Right ventricle myocardium inferior (tissue), 1 donor: Measurements from ENCODE around the gene TREML1. TPM values are rescaled to one million over a fixed set of nuclear protein-coding genes. Genes with fewer than 3 reads are reported as not detected.
"Not testable (repeated sequence)": the region's sequence is repeated elsewhere in the genome, so short reads cannot be mapped to it uniquely, and the experiment has no call there.

ENCODE experiments used
- ATAC-seq: fragments of 200-7000 bp; cut with Tn5 transposase; one replicate; pipeline ENCODE4 v1.9.1; 2020; ENCODE audit warnings: mild to moderate bottlenecking, moderate library complexity
- DNase-seq: peaks from one replicate; pipeline ENCODE4 v3.0.0; 2021; ENCODE audit errors: missing footprints
- intact Hi-C: fragments of 100-400 bp; cut with DNase I; formaldehyde crosslinking; loops from one replicate; pipeline ENCODE4 v1.11.0; 2022
- long read RNA-seq: library from polyadenylated mRNA; unstranded; transcript quantifications from one replicate; pipeline ENCODE4 v2.0.0, GENCODE V29; 2021
- total RNA-seq: library from RNA; stranded (reverse); fragmentation: NEBNext Ultra II Directional; extraction: Animal tissue kit (Norgen Biotek cat#: 25700); gene quantifications from one replicate; pipeline ENCODE4 v1.2.1, GENCODE V29; 2021
- donor health status: DM: no; HTN: yes; CAD: no; lungs with severe emphysema.

The TREML1 gene, protein sequence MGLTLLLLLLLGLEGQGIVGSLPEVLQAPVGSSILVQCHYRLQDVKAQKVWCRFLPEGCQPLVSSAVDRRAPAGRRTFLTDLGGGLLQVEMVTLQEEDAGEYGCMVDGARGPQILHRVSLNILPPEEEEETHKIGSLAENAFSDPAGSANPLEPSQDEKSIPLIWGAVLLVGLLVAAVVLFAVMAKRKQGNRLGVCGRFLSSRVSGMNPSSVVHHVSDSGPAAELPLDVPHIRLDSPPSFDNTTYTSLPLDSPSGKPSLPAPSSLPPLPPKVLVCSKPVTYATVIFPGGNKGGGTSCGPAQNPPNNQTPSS
- total RNA-seq = not detected
- long read RNA-seq = 0 reads

DNA sequence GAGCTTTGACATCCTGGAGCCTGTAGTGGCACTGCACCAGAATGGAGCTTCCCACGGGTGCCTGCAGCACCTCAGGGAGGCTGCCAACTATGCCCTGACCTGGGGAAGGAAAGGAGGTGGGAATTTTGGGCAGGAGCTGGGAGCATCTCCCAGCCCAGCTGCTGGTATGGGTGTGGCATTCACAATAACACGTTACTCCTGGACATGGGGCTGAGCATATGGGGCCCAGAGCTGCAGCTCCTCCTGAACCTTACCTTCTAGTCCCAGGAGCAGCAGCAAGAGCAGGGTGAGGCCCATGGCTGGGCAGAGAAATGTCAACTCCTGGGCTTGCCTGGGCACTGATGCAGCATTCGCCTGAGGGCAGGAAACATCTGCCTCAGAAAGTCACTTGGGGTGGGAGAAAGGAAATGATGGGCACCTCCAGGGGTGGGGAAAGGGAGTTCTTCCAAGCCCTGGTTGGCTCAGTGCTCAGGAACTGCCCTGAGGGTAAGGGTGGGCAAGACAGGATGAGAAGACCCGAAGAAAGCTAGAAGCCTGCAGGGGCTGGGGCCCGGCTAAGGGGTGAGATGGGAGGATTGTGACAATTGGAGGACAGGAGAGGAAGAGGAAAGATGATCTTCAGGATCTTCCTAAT, at the start of gene TREML1:
TREML1 (minus strand) TSS at position 356 of the 634 bp plus-strand sequence; CDS start at position 297, 59 bp downstream.
- intact Hi-C loops = no loop called here
- no peak for DNase-seq
- ATAC-seq = no peak

DNA sequence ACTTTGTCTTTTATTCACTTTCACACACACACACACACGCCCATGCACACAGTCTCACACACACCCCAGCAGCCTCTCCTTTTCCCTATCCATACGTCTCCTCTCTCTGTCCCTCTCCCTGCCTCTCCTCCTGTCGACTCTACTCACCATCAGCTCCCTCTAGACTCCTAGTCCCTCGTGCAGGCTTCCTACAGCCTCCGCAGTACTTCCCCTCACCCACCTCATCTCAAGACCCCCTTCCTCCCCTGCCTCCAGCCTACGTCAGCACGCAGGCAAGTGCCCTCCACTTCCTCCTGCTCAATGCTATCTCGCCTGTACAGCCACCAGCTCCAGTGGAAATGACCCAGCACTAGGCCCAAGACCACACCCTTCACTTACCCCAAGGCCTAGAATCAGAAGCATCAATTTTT, 47.6 kb upstream of the TREML1 start:
- intact Hi-C loops = no loop called here
- DNase-seq (no peak), ATAC-seq (no peak)

DNA sequence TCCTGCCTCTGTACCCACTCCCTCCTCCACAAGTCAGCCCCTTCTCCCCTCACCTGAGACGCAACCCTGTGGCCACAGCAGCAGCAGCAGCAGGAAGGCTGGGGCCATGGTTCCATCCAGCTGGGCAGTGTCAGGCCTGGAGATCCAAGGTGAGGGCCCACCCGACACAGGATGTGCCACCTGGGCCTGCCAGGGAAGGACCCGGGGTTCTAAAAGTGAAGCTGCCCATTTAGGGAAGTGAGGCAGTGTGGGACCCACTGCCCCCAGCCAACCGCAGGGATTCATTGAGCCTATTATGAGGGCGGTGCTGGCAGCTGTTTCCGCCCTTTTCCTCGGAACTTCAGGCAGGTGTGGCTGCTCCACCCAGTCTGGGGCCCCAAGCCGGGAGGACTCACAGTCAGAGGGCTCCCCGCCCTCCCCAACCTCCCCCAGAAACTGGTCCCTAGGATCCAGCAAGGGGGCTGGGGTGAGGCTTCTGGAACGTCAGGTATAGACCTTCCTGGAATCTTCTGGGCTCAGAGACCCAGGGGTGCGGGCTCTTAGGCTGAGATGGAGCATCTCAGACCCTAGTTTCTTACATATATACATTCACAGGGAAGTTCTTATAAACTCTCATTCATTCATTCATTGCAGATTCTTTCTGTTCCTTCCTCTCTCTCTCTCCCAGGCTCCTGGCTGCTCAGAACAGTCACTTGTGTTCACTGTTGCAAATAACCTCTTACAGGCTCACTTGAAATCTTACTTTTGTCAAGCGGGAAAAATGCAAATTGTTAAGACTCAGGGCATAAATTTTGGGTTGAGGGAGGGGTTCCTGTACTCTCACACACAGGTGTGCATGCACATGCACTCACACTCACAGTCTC, 47.0 kb upstream of the TREML1 start, which contains the start of gene TREML2:
TREML2 (minus strand) TSS at position 249 of the 863 bp plus-strand sequence; CDS start at position 108, 141 bp downstream.
- ATAC-seq (no peak), DNase-seq (peak; percentile 77)
- intact Hi-C loops = no loop called here

DNA sequence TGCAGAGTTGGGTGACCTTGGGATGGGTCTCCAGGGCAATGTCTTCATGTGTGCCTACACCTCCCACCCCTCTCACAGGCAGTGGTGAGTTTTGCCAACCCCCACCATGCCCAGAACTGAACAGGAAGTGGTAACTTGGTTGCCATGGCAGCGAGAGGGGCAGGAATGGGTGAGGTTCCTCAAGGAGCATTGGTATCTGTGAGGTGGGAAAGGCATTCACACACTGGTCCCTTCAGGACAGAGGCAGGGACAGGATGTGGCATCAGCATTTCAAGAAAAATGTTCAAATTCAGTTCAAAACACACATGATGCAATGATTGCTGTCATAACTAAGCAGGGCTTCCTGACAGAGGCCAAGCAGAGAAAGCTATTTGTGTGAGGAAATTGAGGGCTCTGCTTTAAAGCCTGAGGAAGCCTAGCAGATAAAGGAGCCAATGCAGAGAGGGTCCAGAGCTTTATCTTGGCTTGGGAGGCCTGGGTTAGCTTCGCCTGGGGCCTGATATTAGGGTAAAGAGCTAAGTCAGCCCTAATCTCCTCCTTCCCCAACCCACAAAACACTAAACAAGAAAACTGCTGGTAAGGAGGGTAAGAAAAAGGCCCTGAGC, 46.3 kb upstream of the TREML1 start:
- peak; percentile 65 for ATAC-seq
- DNase-seq = peak; percentile 85
- intact Hi-C loops = no loop called here

DNA sequence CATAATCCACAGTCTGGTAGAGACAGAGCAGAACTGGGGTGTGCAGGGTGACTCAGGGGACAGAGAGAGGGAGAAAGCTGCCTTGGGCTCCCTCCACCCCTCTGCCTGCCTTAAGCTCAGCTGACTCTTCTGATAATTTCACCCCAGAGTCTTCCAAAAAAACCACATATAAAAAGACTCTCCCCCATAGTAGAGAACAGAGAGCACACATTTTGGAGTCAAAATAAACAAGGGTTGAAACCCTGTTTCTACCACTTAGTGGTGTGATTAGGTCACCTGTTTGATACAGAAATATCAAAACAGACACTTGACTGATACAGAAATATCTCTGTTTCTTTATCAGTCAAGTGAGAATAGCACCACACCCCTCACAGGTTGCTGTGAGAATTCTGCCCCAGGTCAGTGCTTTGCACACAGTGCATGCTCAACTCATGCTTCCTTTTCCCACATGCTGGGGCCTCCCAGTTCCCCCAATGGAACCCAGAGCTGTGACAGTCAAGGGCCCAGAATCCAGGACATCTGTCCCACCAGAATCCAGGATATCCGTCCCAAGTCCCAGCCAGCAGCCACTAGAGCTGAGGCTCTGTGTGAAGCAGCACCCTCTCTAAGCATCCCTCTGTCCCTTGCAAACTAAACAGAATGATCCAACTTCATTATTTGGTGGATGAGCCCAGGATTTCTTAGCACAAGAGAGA, 45.6 kb upstream of the TREML1 start:
- no peak for ATAC-seq

DNA sequence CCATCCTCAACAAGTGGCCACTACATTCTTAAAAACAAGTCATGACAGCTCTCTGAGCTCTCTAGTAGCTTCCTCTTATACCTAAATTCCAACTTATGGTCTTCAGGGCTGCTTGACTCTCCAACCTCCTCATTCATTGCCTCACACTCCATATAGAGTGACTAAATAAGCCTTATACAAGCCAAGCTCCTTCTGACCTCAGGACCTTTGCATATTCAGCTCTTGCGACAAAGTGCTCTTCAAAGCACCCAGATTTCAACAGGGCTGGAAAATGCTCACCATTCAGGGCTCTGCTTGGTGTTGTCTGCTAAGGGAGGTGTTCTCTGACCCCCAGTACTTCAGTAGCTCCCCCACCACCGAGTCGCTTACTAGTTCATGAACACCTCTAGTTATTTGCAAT, 43.1 kb upstream of the TREML1 start:
- no peak for DNase-seq
- ATAC-seq = no peak
- intact Hi-C loops = no loop called here

More for the DNA sequence above, 45.6 kb upstream of the TREML1 start:
- intact Hi-C loops = no loop called here
- DNase-seq = no peak

DNA sequence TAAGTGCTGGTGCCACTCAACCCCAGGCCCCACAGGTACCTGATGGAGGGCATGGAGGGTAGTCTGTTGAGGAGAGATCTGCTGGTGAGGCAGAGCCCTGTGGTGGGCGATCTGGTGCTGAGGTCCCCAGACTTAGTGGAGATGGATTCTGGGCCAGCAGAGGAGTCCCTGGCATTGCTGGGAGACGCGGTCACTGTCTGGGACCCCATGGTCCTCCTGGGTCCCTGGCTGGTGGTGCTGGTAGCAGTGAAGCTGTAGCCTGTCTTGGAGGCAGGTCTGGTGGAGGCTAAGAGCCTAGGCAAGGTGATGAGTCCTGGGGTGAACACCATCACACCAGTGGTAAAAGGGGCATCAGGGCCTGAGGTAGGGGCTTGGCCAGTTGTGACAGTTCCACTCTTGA, 40.2 kb upstream of the TREML1 start:
- ATAC-seq (no peak), DNase-seq (no peak)
- intact Hi-C loops = loop anchor here (5.0 kb wide), 1 partner anchor 123 kb away; no protein-coding TSS in a partner anchor

DNA sequence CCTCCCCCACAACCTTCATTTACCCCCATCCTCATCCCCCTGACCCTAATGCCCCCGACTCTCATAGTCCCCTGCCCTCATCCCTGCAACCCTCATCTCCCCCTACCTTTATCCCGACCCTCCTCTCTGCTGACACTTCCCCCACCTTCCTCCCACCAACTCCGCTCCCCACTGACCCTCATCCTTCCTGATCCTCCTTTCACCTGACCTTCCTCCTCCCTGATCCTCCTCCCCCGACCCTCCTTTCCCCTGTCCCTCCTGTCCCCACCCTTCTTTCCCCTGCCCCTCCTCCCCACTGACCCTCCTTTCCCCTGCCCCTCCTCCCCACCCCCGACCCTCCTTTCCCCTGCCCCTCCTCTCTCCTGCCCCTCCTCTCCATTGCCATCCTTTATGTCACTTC, 39.7 kb upstream of the TREML1 start:
- no peak for ATAC-seq
- intact Hi-C loops = loop anchor here (5.0 kb wide), 1 partner anchor 123 kb away; no protein-coding TSS in a partner anchor
- DNase-seq = no peak

DNA sequence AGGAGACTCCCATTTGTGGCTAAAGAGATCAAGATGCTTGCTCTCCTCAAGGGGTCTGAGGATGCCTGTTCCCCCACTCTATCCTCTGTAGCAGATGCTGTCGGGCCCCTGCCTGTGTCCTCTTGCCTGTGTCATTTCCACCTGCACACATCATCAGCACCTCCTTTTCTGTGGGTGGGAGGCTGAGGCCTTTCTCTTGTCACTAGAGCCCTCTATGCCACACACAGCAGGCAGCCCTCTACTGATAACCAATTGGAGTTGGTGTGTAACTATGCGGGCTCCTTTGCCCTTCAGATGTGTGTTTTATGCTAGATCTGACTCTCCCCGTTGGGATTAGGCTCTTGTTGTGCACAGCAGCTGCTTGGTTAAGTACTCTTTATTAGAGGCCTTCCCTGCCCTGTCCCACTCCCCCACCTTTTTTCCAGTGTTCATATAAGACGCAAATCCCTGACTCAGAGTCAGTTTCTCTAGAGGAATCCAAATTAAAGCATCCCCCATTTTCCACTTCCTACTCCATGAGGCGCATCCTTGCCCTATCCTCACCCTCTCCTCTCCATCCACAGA, 39.1 kb upstream of the TREML1 start:
- ATAC-seq = no peak
- intact Hi-C loops = loop anchor here (5.0 kb wide), 1 partner anchor 124 kb away; no protein-coding TSS in a partner anchor
- DNase-seq = no peak

DNA sequence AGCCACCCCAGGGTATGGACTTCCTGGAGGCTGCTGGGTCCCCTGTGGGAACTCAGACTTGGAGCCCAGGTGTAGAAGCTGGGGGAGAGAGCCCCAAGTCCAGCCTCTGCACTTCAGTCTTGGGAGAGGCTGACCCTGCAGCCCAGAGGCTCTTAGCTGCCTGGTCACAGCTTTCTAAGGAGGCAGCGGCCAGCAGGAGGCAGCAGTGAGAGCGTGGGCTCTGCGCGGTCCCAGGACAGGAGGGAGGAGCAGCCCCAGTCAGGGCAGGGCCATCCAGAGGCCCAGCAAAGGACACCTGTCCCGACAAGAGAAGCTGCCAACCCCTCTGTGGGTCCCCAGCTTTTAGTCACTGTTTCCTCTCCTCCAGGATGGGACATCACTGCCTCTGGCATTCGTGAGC, 37.4 kb upstream of the TREML1 start:
- peak; percentile 53 for ATAC-seq

DNA sequence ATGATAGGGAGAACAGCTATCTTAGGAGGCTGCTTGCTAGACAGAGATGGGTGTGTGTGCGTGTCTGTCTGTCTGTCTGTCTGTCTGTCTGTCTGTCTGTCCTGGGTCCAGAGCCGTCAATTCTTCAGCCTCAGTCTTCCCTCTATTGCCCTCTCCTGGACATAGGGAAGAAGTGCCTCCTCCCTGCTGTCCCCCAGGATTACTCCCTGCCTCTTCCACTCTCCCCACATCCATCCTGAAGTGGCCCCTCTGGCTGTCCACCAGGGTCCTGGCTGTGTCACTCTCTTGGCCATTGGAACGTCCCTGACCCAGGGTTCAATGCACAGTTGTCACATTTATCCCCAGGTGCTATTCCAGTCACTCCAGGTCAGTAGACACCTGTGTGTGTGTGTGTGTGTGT, 36.6 kb upstream of the TREML1 start:
- DNase-seq = no peak
- ATAC-seq = no peak
- intact Hi-C loops = loop anchor here (5.0 kb wide), 1 partner anchor 127 kb away; no protein-coding TSS in a partner anchor

More for the DNA sequence above, 37.4 kb upstream of the TREML1 start:
- DNase-seq = peak; percentile 74
- intact Hi-C loops = loop anchor here (5.0 kb wide), 1 partner anchor 126 kb away; no protein-coding TSS in a partner anchor

DNA sequence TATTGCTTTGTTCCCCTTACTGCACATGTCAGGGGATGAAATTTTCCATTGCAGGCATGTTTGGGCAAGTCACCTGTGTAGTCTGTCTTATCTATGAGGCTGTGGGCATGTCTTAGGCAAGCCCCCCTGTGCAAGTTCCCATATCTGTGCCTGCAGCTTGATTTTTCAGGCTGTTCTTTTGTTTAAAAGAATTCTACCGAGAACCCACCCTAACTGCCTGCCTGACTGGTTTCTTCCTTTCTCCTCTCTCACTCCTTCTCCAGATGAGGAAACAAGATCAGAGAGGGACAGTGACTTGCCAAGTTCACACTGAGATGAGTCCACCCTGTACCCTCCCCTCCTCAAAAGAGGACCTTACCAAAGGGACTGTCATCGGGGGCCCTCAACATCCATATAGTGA, 35.8 kb upstream of the TREML1 start:
- intact Hi-C loops = loop anchor here (5.0 kb wide), 1 partner anchor 127 kb away; no protein-coding TSS in a partner anchor
- ATAC-seq (no peak), DNase-seq (no peak)

DNA sequence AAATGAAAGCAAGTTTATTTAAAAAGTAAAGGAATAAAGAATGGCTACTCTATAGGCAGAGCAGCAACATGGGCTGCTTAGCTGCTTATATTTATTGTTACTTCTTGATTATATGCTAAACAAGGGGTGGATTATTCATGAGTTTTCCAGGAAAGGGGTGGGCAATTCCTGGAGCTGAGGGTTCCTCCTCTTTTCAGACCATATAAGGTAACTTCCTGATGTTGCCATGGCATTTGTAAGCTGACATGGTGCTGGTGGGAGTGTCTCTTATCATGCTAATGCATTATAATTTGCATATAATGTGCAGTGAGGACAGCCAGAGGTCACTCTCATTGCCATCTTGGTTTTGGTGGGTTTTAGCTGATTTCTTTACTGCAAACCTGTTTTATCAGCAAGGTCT, 34.9 kb upstream of the TREML1 start:
- intact Hi-C loops, DNase-seq, ATAC-seq: not testable (repeated sequence)

DNA sequence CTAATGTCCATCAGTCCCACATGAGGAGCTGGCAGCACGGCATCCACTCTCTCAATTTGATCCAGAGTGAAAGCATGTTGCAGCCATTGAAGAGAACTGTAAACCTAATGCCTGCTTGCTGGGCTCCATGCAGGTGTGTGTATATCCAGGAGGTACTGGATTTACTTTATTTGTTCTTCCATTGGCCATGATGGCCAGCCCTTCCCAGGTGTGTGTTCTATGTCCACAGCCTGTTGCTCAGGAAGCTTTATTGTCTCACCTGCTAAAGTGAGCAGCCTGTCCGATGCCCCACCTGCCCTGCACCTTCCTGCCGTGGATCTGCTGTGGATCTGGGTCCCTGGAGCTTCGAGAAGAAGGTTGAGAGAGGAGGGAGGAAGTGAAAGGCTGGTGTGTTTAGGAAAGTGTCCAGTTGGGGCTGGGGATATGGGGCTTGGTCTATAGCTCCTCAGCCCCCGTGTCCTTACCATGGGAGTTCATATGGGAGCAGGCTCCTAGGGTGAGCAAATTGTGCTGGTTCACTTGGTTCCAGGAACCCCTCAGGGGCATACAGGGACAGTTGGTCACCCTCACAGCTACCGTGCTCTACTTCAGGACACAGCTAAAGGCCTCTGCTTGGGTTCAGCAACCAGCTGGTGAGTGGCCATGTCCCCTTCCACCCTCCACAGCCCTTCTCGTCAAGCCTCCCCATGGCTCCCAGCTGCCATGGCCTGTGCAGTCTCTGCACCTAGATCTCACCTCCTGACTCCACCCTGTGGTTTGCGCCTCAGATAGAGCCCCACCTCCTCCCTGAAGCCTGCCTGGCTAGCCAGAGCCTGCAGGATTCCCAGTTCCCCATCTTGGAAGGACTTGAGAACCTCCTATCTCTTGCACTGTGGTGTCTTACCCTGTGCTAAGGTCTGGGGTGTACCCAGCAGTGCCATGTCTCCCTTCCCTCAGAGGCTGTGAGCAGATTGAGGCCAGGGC, 34.1 kb upstream of the TREML1 start:
- ATAC-seq = no peak
- DNase-seq = no peak
- intact Hi-C loops = no loop called here

DNA sequence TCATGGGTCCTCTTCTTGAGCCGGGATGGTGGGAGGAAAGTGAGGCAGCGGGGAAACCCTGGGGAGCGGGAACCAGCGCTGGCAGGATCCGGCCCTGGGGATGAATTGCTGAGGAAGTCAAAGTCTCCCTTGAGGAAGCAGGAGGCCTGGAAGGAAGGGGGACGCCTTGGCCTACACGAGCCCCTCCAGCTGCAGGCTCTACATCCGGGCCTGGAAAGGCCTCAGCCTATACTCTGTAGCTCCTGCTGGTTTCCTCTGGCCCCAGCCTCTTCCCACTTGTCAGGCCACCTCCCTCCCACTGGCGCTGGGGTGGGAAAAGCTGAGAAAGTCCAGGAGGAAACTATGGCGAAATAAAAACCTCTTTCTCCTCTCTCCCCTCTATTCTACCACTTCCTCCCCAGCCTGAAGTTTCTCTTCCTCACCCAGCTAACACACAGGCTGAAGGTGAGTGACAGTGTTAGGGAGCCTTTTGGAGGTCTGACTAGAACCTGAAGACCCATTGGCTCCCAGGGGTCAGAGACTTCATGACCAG, 31.9 kb upstream of the TREML1 start:
- ATAC-seq (no peak), DNase-seq (no peak)
- intact Hi-C loops = no loop called here

DNA sequence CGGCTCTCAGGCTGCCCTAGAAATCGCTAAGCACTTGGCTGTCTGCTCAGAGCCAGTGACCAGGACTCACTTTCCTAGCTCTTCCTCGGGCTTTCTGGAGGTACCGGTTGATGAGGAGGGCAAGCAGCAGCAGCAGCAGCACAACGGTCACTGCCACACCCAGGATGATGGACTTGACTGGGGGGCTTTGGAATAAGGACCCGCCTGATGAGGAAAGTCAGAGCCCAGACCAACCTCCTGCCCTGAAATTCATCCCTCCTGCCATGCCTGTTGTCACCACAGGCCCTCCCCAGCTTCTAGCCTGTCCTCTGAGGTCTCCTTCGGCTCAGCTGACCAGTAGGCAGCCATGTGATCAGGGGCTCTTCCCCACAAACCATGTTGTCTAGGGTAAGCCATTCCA, 30.6 kb upstream of the TREML1 start:
- DNase-seq (no peak), ATAC-seq (no peak)
- intact Hi-C loops = no loop called here
